Lung microvascular endothelial cell (primary cell): Measurements from ENCODE around the gene MRGPRG. TPM values are rescaled to one million over a fixed set of nuclear protein-coding genes. Genes with fewer than 3 reads are reported as not detected.
"Not testable (repeated sequence)": the region's sequence is repeated elsewhere in the genome, so short reads cannot be mapped to it uniquely, and the experiment has no call there.

Experiments
- DNase-seq, 2 donors: peaks; one replicate each; pipeline versions ENCODE4 v3.0.0 to v3.0.0-alpha.2; 2010; ENCODE audit warnings: low read depth in 2 of 2
- total RNA-seq: library from RNA; depleted of rRNA; stranded (reverse); fragments of >200 nt; gene quantifications from 2 replicates; pipeline ENCODE4 v1.2.1, GENCODE V29; 2014

MRGPRG gene
- not detected in 2 replicates for total RNA-seq

- no peak for DNase-seq
These were observed at the start of gene MRGPRG for GRCh38 chr11:3218483-3219280. Gene MRGPRG, minus strand, starts transcription at chr11:3218813. Its CDS starts 0 bp downstream, at chr11:3218813.

GRCh38 chr11:3262548-3262947, 43.9 kb upstream of the MRGPRG start:
- DNase-seq: not testable (repeated sequence)

GRCh38 chr11:3261831-3262230, 43.2 kb upstream of the MRGPRG start:
- not testable (repeated sequence) for DNase-seq

- not testable (repeated sequence) for DNase-seq
These were observed 38.9 kb upstream of the MRGPRG start for GRCh38 chr11:3257509-3257908.

GRCh38 chr11:3255241-3255640, 36.6 kb upstream of the MRGPRG start:
- DNase-seq: not testable (repeated sequence)

- not testable (repeated sequence) for DNase-seq
These were observed 36.2 kb upstream of the MRGPRG start for GRCh38 chr11:3254773-3255172.

GRCh38 chr11:3245071-3245470, 26.5 kb upstream of the MRGPRG start:
- no peak for DNase-seq

- DNase-seq: no peak
These were observed 25.3 kb upstream of the MRGPRG start for GRCh38 chr11:3243880-3244279.

- no peak for DNase-seq
These were observed 18.5 kb upstream of the MRGPRG start for GRCh38 chr11:3237119-3237518.

GRCh38 chr11:3234846-3235245, 16.2 kb upstream of the MRGPRG start:
- no peak for DNase-seq

GRCh38 chr11:3232956-3233355, 14.3 kb upstream of the MRGPRG start:
- no peak for DNase-seq

GRCh38 chr11:3231851-3232744, 13.5 kb upstream of the MRGPRG start, which contains the start of gene MRGPRE:
Gene MRGPRE, minus strand, starts transcription at chr11:3232417. Its CDS starts 3,618 bp downstream, at chr11:3228799.
- peak in 1 of 2 donors; percentile 11 for DNase-seq

- DNase-seq: no peak
These were observed 12.9 kb upstream of the MRGPRG start for GRCh38 chr11:3231550-3231850.

- DNase-seq: no peak
These were observed 12.3 kb upstream of the MRGPRG start for GRCh38 chr11:3230636-3231549.

- DNase-seq: no peak
These were observed 11.3 kb upstream of the MRGPRG start for GRCh38 chr11:3229673-3230630.

GRCh38 chr11:3228445-3228829, 9.8 kb upstream of the MRGPRG start:
- no peak for DNase-seq

GRCh38 chr11:3227568-3228444, 9.2 kb upstream of the MRGPRG start:
- DNase-seq: no peak

- no peak for DNase-seq
These were observed 8.4 kb upstream of the MRGPRG start for GRCh38 chr11:3226846-3227567.
